OCI-LY7 (cell line): ENCODE data around the gene HDHD2.

Source experiments
- EZH2phosphoT487 ChIP-seq: fragments of 200-600 bp; sonication (generic); IDR thresholded peaks from 2 replicates; pipeline ENCODE4 v1.6.1; 2018; ENCODE audit warnings: low read depth, borderline replicate concordance, mild to moderate bottlenecking, mixed run types, antibody characterized with exemption, low read length, moderate library complexity, mixed read lengths
- TF ChIP-seq, protein P1 (sequence below): fragments of 200-600 bp; sonication (generic); conservative IDR thresholded peaks from 2 replicates; pipeline ENCODE4 v1.5.1; 2014; ENCODE audit warnings: mild to moderate bottlenecking, antibody characterized with exemption, low read length, moderate library complexity, mixed read lengths

- TF ChIP-seq, protein P1, sequence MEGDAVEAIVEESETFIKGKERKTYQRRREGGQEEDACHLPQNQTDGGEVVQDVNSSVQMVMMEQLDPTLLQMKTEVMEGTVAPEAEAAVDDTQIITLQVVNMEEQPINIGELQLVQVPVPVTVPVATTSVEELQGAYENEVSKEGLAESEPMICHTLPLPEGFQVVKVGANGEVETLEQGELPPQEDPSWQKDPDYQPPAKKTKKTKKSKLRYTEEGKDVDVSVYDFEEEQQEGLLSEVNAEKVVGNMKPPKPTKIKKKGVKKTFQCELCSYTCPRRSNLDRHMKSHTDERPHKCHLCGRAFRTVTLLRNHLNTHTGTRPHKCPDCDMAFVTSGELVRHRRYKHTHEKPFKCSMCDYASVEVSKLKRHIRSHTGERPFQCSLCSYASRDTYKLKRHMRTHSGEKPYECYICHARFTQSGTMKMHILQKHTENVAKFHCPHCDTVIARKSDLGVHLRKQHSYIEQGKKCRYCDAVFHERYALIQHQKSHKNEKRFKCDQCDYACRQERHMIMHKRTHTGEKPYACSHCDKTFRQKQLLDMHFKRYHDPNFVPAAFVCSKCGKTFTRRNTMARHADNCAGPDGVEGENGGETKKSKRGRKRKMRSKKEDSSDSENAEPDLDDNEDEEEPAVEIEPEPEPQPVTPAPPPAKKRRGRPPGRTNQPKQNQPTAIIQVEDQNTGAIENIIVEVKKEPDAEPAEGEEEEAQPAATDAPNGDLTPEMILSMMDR, result no peak
- no peak for TF ChIP-seq EZH2phosphoT487
Observed at GRCh38 chr18:47063096-47063495, 87.2 kb downstream of the HDHD2 start.
